Measurements from ENCODE around the gene KCNK5.

DNA sequence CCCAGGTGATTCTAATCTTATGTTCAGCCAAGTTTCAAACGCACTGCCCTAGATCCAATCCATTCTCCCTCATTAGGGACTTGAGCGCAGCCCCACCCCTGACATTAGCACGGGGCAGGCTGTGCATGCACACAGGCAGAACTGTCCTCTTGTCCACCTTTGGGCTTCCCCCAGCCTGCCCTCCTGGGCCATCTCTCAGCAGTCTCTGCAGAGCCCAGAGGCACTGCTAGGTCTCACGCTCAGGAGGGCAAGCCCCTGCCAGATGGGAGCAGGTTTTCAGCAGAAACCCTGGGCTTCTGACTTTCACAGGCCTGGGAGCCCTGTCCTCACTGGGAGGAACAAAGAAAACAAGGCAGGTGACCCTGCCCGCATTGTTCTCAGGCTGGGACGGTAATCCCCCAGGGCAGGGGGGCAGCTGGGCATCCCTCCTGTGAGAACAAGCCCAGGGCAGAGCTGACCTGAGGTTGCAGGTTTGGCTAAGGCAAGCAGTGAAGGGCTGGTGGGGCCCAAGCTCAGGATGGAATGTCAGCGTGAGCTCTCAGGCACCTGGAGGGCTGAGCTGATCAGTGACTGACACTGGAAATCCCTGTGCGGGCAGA, 24.5 kb downstream of the KCNK5 start:
- no peak for TF ChIP-seq ZBTB8A (IDR thresholded peaks at IDR 0.05; ENCODE audit: partially characterized antibody)
- no peak for TF ChIP-seq RCOR1 (IDR thresholded peaks at IDR 0.05; ENCODE audit: borderline replicate concordance in 1 of 2, low read depth in 2 of 2, low read length in 2 of 2)
- TF ChIP-seq HDAC3 (IDR thresholded peaks at IDR 0.05; ENCODE audit: borderline replicate concordance, partially characterized antibody), result no peak
- TF ChIP-seq MTA3 (IDR thresholded peaks at IDR 0.05; ENCODE audit: borderline replicate concordance), result no peak
